ENCODE measurements around the gene TSPAN12. TPM values are rescaled to one million over a fixed set of nuclear protein-coding genes. Genes with fewer than 3 reads are reported as not detected.
"Not testable (repeated sequence)": the region's sequence is repeated elsewhere in the genome, so short reads cannot be mapped to it uniquely, and the experiment has no call there.

The TSPAN12 gene
- polyA plus RNA-seq, 10 donors, result 57.3 to 78.2 (median 71.4) TPM

DNA sequence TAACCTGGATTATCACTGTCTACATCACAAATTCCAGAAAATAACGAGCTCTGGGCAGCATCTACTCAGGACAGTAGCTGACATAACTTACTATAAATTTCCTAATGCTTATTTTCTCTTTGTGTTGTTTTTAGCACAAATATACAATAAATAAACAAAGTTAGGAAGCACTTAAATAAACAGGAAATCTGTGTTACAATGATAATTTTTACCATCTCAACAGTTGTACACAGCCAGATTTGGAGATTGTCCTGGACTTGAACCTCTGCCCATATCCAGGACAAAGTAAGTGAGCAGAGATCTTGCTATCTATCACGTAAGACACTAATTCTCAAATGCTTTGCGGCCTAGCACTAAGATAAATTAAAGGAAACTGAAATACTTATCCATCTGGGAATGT is 48.7 kb downstream of the TSPAN12 start:
- DNase-seq, result no peak

GRCh38 chr7:120807390-120807789 is 50.6 kb downstream of the TSPAN12 start:
- no peak for DNase-seq

DNA sequence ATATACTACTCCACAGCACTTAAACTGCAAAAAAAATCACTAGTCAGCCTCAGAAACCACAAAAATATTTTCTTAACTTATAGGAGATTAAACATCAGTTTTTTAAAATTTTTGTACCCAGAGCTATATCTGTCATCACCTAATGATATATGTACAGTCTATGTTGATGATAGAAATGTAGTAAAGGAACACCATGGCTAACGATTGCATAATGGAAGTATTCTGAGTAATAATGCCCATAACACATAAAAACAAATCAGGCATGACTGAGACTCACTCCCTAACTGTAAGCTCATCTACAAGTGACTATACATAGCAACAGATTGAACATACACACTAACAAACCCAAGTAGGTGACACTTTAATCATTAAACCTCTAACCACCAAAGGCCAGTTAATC is 51.3 kb downstream of the TSPAN12 start:
- peak in 1 of 3 donors; percentile 45 for DNase-seq

DNA sequence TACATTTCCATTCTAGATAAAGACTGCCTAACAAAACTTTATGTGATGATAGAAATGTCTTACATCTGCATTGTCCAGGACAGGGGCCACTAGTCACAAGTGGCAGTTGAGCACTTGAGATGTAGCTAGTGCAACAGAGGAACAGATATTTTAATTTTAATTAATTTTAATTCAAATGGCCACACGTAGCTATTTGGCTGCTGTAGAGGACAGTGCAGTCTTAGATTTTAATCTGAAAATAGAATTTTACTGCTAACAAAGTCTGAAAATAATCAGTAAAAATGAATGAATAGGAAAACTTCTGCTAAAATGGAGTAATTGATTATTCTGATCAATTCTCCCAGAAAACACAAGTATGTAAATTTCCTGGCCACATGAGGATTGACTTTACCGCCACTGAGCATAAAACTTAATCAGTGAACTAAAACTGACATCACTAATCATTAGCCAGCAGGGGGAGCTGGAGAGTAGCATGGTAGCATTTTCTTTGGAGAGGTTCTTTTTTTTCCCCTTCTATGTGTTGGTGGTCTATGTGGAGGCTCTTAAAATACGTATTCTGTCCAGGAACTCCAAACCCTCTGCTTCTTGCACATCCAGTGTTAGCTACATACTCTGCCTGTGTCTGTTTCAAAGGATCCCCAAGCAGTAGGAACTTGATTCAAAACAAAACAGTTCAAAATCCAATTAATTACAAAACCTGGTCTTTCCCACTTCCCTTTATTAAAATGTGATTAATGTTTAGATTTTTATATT is 52.1 kb downstream of the TSPAN12 start:
- peak; percentile 63 to 77 (median 72) for DNase-seq

DNA sequence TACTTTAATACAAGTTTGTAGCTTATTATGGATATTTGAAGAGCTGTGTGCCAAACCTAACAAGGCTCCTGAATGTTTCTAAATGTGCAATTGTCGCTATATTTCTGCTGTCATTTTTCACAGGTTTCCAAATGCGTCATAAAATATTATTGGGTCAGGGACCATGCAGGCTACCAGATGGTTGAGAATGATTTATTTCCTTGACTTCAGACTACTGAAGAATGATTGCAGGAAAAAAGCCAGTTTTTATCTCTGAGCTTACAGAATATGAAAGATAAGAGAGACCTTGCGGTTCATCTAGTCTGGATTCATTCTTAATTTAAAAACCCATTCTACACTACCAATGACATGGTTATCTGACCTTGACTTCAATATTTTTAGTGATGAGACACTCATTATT is 55.2 kb downstream of the TSPAN12 start:
- DNase-seq, result no peak

- DNase-seq, result peak in 1 of 3 donors; percentile 28
Observed at GRCh38 chr7:120799813-120800475, 58.0 kb downstream of the TSPAN12 start.

- DNase-seq, result no peak
Observed at GRCh38 chr7:120799147-120799546, 58.8 kb downstream of the TSPAN12 start.

GRCh38 chr7:120797026-120797645 is 60.8 kb downstream of the TSPAN12 start:
- no peak for DNase-seq

DNA sequence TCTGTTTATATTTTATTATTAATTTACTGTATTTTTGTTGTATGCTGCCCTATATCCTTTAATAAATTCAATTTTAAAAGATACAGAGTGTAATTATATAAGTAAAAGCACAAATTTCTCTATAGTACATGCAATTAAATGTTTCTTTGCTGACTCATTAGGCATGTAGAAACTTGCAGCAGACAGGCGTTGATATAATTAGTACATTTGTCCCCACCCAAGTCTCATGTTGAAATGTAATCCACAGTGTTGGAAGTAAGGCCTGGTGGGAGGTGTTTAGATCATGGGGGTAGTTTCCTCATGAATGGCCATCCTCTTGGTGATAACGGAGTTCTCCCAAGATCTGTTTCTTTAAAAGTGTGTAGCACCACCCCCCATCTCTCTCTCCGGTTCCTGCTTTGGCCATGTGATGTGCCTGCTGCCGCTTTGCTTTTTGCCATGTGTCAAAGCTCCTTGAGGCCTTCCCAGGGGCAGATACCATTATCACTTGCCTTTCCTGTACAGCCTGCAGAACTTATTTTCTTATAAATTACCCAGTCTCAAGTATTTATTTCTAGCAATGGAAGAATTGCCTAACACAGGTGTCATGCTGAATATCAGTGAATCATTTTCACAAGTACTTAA is 63.7 kb downstream of the TSPAN12 start:
- no peak for DNase-seq

- no peak for DNase-seq
Observed at GRCh38 chr7:120793213-120793936, 64.6 kb downstream of the TSPAN12 start.

- DNase-seq, result no peak
Observed at GRCh38 chr7:120792861-120793130, 65.1 kb downstream of the TSPAN12 start.

GRCh38 chr7:120792091-120792860 is 65.7 kb downstream of the TSPAN12 start:
- DNase-seq, result peak; percentile 39 to 74 (median 51)

DNA sequence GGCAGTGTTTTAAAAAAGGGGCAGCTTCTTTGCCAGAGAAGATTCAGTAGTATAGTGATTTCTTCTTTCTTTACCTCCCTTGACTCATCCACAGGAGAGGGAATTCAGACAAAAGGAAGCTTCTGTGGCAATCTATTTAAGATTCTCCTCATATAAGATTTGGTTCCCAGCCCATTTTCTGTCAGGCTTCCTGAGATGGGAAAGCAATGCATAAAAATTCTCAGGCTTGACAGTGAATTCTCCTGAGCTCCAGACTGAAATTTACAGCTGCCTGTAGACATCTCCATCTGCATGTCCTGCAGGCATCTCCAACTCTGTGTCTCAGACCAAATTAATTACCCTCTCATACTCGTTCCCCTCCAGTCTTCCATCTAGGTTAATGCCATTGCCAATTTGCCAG is 72.8 kb downstream of the TSPAN12 start:
- DNase-seq, result no peak

DNA sequence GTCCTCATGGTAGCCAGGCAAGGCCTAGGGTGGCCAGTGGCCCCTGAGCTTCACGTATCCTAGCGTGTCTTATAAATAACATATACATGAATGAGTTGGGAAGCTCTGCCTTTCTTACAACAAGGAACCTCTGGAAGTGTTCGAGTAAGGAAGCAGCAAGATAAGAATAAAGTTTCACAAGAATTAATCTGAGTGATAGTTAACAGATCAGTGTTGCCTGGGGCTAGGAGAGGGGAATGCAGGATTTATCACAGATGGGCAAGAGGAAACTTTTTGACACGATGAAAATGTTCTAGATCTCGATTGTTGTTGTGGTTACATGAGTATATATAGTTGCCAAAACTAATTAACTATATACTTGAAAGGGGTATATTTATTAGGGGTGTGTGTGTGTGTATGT is 74.2 kb downstream of the TSPAN12 start:
- no peak for DNase-seq

GRCh38 chr7:120783273-120783672 is 74.7 kb downstream of the TSPAN12 start:
- DNase-seq, result no peak

GRCh38 chr7:120781924-120782323 is 76.0 kb downstream of the TSPAN12 start:
- not testable (repeated sequence) for DNase-seq

- no peak for DNase-seq
Observed at GRCh38 chr7:120780938-120781337, 77.0 kb downstream of the TSPAN12 start.

- DNase-seq, result not testable (repeated sequence)
Observed at GRCh38 chr7:120780451-120780850, 77.5 kb downstream of the TSPAN12 start.

- DNase-seq, result not testable (repeated sequence)
Observed at GRCh38 chr7:120779078-120779477, 78.9 kb downstream of the TSPAN12 start.

DNA sequence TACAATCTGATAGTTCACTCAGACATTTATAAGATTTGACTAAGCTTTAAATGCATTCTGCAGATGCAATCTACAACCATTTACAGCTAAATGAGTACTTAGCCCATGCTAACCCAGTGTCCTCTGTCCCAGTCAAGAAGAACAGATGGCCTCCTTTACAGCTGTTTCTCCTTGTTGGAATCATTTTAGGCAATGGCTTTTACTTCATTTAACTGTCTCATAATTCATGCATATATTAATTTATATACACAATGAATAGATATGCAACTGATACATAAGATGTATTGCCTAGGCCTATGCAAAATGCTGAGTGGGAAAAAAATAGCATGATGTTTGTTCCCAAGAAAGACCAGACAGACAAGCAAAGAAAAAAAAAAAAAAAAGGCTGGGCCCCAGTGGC is 82.2 kb downstream of the TSPAN12 start:
- no peak for DNase-seq

- DNase-seq, result no peak
Observed at GRCh38 chr7:120774481-120774880, 83.5 kb downstream of the TSPAN12 start.
